ENCODE measurements around the gene TRPC4AP. TPM values are rescaled to one million over a fixed set of nuclear protein-coding genes. Genes with fewer than 3 reads are reported as not detected.

The TRPC4AP gene
- total RNA-seq, 1 donor from 2014 or later = 67.6 TPM

DNA sequence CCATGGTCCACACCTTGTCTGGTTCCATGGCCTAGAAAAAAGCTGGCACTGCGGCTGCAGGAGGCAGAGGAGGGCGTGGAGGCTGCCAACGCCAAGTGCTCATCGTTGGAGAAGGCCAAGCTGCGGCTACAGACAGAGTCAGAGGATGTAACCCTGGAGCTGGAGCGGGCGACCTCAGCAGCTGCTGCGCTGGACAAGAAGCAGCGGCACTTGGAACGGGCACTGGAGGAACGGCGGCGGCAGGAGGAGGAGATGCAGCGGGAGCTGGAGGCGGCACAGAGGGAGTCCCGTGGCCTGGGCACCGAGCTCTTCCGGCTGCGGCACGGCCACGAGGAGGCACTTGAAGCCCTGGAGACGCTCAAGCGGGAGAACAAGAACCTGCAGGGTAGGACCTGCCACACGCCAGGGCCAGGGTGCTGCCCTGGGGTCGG lies 93.6 kb downstream of the TRPC4AP start:
- no peak overlapping the region for H3K4me3 ChIP-seq
- H3K27me3 ChIP-seq = no peaks in the 10 kb centered on the region
- ATAC-seq (no peak), DNase-seq (no peak)
- intact Hi-C loops (cut with DNase I) = no loop called here
- H3K9me3 ChIP-seq = no peaks in the 10 kb centered on the region
- TF ChIP-seq, protein P1, sequence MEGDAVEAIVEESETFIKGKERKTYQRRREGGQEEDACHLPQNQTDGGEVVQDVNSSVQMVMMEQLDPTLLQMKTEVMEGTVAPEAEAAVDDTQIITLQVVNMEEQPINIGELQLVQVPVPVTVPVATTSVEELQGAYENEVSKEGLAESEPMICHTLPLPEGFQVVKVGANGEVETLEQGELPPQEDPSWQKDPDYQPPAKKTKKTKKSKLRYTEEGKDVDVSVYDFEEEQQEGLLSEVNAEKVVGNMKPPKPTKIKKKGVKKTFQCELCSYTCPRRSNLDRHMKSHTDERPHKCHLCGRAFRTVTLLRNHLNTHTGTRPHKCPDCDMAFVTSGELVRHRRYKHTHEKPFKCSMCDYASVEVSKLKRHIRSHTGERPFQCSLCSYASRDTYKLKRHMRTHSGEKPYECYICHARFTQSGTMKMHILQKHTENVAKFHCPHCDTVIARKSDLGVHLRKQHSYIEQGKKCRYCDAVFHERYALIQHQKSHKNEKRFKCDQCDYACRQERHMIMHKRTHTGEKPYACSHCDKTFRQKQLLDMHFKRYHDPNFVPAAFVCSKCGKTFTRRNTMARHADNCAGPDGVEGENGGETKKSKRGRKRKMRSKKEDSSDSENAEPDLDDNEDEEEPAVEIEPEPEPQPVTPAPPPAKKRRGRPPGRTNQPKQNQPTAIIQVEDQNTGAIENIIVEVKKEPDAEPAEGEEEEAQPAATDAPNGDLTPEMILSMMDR (IDR thresholded peaks at IDR 0.05) = no peak
- H3K27ac ChIP-seq = no peak overlapping the region
- no peaks in the 10 kb centered on the region for H3K4me1 ChIP-seq
- H3K36me3 ChIP-seq = peaks cover 88% of the 10 kb centered on the region

DNA sequence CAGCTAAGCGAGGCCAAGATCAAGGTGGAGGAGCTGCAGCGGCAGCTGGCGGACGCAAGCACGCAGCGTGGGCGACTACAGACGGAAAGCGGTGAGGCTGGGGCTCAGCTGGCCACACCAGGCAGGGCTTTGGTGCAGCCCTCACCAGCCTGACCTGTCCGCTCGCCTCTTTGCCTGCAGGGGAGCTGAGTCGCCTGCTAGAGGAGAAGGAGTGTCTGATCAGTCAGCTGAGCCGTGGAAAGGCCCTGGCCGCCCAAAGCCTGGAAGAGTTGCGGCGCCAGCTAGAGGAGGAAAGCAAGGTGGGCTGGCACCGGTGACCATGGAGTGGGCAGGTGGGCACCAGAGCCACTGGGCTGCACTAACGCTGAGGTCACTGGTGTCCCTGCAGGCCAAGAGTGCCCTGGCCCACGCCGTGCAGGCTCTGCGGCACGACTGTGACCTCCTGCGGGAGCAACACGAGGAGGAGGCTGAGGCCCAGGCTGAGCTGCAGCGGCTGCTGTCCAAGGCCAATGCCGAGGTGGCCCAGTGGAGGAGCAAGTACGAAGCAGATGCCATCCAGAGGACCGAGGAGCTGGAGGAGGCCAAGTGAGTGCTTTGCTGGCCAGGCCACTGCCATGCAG lies 94.2 kb downstream of the TRPC4AP start:
- Histone ChIP-seq H3K9me3 (no peaks in the 10 kb centered on the region), H3K4me1 (no peaks in the 10 kb centered on the region), H3K36me3 (peaks cover 88% of the 10 kb centered on the region), H3K27ac (no peak overlapping the region), H3K4me3 (no peak overlapping the region), H3K27me3 (no peaks in the 10 kb centered on the region)
- TF ChIP-seq, protein P1 (IDR thresholded peaks at IDR 0.05) = no peak
- intact Hi-C loops (cut with DNase I) = no loop called here
- DNase-seq (no peak), ATAC-seq (no peak)

DNA sequence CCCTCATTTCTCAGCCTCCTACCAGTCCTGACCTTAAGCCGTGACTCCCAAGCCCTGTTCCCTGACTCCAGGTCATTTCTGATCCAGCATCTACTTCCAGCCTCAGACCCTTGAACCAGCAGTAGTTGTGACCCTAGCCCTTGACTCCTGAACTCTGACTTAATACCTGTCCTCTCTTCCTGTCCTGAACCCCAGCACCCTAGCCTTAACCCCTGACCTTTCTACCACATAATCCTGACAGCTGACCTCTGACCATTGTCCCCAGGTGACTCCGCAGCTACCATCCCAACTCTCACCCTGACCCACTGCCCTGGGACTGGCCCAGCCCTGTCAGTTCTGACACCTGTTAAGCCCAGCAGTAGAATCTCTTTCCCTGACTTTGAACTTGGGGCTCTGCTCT lies 94.8 kb downstream of the TRPC4AP start:
- H3K27ac ChIP-seq = no peak overlapping the region
- DNase-seq = no peak
- peaks cover 86% of the 10 kb centered on the region for H3K36me3 ChIP-seq
- intact Hi-C loops (cut with DNase I) = no loop called here
- no peaks in the 10 kb centered on the region for H3K9me3 ChIP-seq
- TF ChIP-seq, protein P1 (IDR thresholded peaks at IDR 0.05) = no peak
- H3K27me3 ChIP-seq = no peaks in the 10 kb centered on the region
- no peak for ATAC-seq
- no peak overlapping the region for H3K4me3 ChIP-seq
- no peaks in the 10 kb centered on the region for H3K4me1 ChIP-seq

DNA sequence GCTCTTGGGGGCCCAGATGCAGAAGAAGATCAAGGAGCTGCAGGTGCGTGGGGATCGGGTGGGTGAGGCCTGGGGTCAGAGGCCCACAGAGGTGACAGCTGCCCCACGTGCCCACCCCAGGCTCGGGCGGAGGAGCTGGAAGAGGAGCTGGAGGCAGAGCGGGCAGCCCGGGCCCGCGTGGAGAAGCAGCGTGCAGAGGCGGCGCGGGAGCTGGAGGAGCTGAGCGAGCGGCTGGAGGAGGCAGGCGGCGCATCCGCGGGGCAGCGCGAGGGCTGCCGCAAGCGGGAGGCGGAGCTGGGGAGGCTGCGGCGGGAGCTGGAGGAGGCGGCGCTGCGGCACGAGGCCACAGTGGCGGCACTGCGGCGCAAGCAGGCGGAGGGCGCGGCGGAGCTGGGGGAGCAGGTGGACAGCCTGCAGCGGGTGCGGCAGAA lies 95.5 kb downstream of the TRPC4AP start:
- TF ChIP-seq, protein P1 (IDR thresholded peaks at IDR 0.05) = no peak
- peaks cover 80% of the 10 kb centered on the region for H3K36me3 ChIP-seq
- no peak overlapping the region for H3K27ac ChIP-seq
- H3K4me1 ChIP-seq = no peaks in the 10 kb centered on the region
- DNase-seq = no peak
- H3K4me3 ChIP-seq = no peak overlapping the region
- peak; percentile 10 for ATAC-seq
- no peaks in the 10 kb centered on the region for H3K27me3 ChIP-seq
- H3K9me3 ChIP-seq = no peaks in the 10 kb centered on the region
- intact Hi-C loops (cut with DNase I) = no loop called here

DNA sequence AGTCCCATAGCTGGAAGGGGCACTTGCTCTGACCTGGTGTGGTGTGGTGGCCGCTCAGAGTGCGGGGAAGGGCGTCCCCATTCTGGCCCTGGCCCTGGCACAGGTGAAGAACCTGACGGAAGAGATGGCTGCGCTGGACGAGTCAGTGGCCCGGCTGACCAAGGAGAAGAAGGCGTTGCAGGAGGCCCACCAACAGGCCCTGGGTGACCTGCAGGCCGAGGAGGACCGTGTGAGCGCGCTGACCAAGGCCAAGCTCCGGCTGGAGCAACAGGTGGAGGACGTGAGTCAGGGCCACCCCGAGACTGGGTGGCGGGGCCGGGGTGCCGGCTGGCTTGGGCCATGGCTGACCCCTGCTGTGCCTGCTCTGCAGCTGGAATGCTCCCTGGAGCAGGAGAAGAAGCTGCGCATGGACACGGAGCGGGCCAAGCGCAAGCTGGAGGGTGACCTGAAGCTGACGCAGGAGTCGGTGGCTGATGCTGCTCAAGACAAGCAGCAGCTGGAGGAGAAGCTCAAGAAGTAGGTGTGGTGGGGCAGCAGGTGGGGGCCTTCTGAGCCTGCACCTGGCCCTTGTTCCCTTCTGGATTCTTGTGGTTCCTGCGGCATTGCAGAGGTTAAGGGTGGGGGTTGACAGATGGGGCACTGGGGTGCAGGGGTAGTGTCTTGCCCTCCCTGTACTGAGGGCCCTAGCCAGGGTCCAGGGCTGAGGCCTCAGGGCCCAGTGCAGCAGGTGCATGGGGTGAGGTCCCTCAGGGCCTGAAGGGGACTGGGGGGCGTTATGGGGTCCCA lies 96.2 kb downstream of the TRPC4AP start:
- Histone ChIP-seq H3K4me1 (no peaks in the 10 kb centered on the region), H3K36me3 (peaks cover 73% of the 10 kb centered on the region), H3K9me3 (no peaks in the 10 kb centered on the region), H3K4me3 (no peak overlapping the region), H3K27me3 (no peaks in the 10 kb centered on the region), H3K27ac (no peak overlapping the region)
- ATAC-seq = no peak
- DNase-seq = no peak
- intact Hi-C loops (cut with DNase I) = no loop called here
- TF ChIP-seq, protein P1 (IDR thresholded peaks at IDR 0.05) = no peak

Measured in upper lobe of right lung (tissue), 1 donor.